ENCODE measurements around the gene PPP1CA. TPM values are rescaled to one million over a fixed set of nuclear protein-coding genes. Genes with fewer than 3 reads are reported as not detected.

Gene PPP1CA
- total and polyA plus RNA-seq, 4 donors = 62.4 to 92.9 (median 75.9) TPM

GRCh38 chr11:67356864-67357561 is 44.6 kb downstream of the PPP1CA start:
- Histone ChIP-seq H3K4me1 (ENCODE audit: control insufficient read depth in 4 of 4, insufficient read depth in 4 of 4, low read length in 3 of 4) (peaks cover 15 to 35% (median 23%) of the 10 kb centered on the region in 4 donors), H3K4me3 (ENCODE audit: low read depth in 1 of 3, low read length in 3 of 3) (no peak overlapping the region)

GRCh38 chr11:67356387-67356863 is 45.2 kb downstream of the PPP1CA start:
- no peaks in the 10 kb centered on the region for H3K27me3 ChIP-seq (ENCODE audit: control insufficient read depth in 4 of 4, insufficient read depth in 4 of 4, low read length in 3 of 4)
- TF ChIP-seq RXRA (IDR thresholded peaks at IDR 0.05) = no peak
- no peak for TF ChIP-seq NR2F2 (IDR thresholded peaks at IDR 0.05)
- TF ChIP-seq RAD21 (IDR thresholded peaks at IDR 0.05) = no peak
- TF ChIP-seq CTCF (IDR thresholded peaks at IDR 0.05; ENCODE audit: low read depth, low read length, missing input control) = no peak
- TF ChIP-seq TAF1 (conservative IDR thresholded peaks at IDR 0.05) = no peak
- no peak for TF ChIP-seq FOXA2 (IDR thresholded peaks at IDR 0.05)
- TF ChIP-seq FOXA1 (IDR thresholded peaks at IDR 0.05) = no peak
- no peak for TF ChIP-seq JUND (IDR thresholded peaks at IDR 0.05)
- TF ChIP-seq EGR1 (IDR thresholded peaks at IDR 0.05; ENCODE audit: low read depth in 2 of 2) = no peak
- TF ChIP-seq MAX (IDR thresholded peaks at IDR 0.05) = no peak
- no peak for TF ChIP-seq GABPA (IDR thresholded peaks at IDR 0.05 in 1 of 2, conservative IDR thresholded peaks at IDR 0.05 in 1 of 2)
- no peak for TF ChIP-seq ZBTB33 (IDR thresholded peaks at IDR 0.05)
- no peak for TF ChIP-seq ATF3 (IDR thresholded peaks at IDR 0.05)
- no peak for TF ChIP-seq YY1 (IDR thresholded peaks at IDR 0.05)
- no peak for TF ChIP-seq HNF4G (IDR thresholded peaks at IDR 0.05)
- no peak for TF ChIP-seq HNF4A (conservative IDR thresholded peaks at IDR 0.05)
- no peak for TF ChIP-seq REST (IDR thresholded peaks at IDR 0.05)
- TF ChIP-seq SP1 (IDR thresholded peaks at IDR 0.05) = no peak
- no peak overlapping the region for H3K4me3 ChIP-seq (ENCODE audit: low read depth in 1 of 3, low read length in 3 of 3)
- WGBS = 53% methylated on average over 4 of the region's 4 CpGs
- no peak overlapping the region for H3K27ac ChIP-seq (ENCODE audit: low read depth in 1 of 2, low read length in 2 of 2)
- no peak for DNase-seq (ENCODE audit: low spot score)
- no peaks in the 10 kb centered on the region for H3K36me3 ChIP-seq (ENCODE audit: control insufficient read depth in 4 of 4, insufficient read depth in 3 of 4, low read depth in 1 of 4, low read length in 3 of 4)
- H3K4me1 ChIP-seq (ENCODE audit: control insufficient read depth in 4 of 4, insufficient read depth in 4 of 4, low read length in 3 of 4) = peaks cover 15 to 41% (median 27%) of the 10 kb centered on the region in 4 donors
- H3K9ac ChIP-seq (ENCODE audit: low read depth in 1 of 2, low read length in 2 of 2) = no peak overlapping the region
- no peaks in the 10 kb centered on the region for H3K9me3 ChIP-seq (ENCODE audit: control insufficient read depth in 4 of 4, low read length in 3 of 4)

More at GRCh38 chr11:67356864-67357561, 44.6 kb downstream of the PPP1CA start:
- 37% methylated on average over 3 of the region's 3 CpGs for WGBS
- no peak overlapping the region for H3K27ac ChIP-seq (ENCODE audit: low read depth in 1 of 2, low read length in 2 of 2)
- no peaks in the 10 kb centered on the region for H3K36me3 ChIP-seq (ENCODE audit: control insufficient read depth in 4 of 4, insufficient read depth in 3 of 4, low read depth in 1 of 4, low read length in 3 of 4)
- no peaks in the 10 kb centered on the region for H3K27me3 ChIP-seq (ENCODE audit: control insufficient read depth in 4 of 4, insufficient read depth in 4 of 4, low read length in 3 of 4)
- TF ChIP-seq RAD21 (IDR thresholded peaks at IDR 0.05) (peak; percentile 94), JUND (IDR thresholded peaks at IDR 0.05) (no peak), HNF4A (conservative IDR thresholded peaks at IDR 0.05) (peak in 1 of 2 donors; percentile 53), CTCF (IDR thresholded peaks at IDR 0.05; ENCODE audit: low read depth, low read length, missing input control) (peak; percentile 93)
- H3K9me3 ChIP-seq (ENCODE audit: control insufficient read depth in 4 of 4, low read length in 3 of 4) = no peaks in the 10 kb centered on the region
- H3K9ac ChIP-seq (ENCODE audit: low read depth in 1 of 2, low read length in 2 of 2) = no peak overlapping the region
- peak; percentile 71 for DNase-seq (ENCODE audit: low spot score)

Measured in liver (tissue), 9 donors.